HAP-1 (cell line): ENCODE data around the gene PPARA.

Experiments
- DNase-seq, 2 experiments: peaks; one replicate each; pipeline ENCODE4 v3.0.0-alpha.2; 2016 to 2020; ENCODE audit warnings: low spot score in 2 of 2
- H3K27me3 ChIP-seq: fragments of 250-450 bp; sonication (Bioruptor Pico); 2 replicates; pipeline ENCODE4 v1.5.1; 2020; ENCODE audit warnings: low read depth, mild to moderate bottlenecking, moderate library complexity
- H3K36me3 ChIP-seq: fragments of 250-450 bp; sonication (Bioruptor Pico); replicated peaks from 2 replicates; pipeline ENCODE4 v1.5.1; 2020; ENCODE audit warnings: mild to moderate bottlenecking
- H3K4me1 ChIP-seq: fragments of 250-450 bp; sonication (Bioruptor Pico); 2 replicates; pipeline ENCODE4 v1.5.1; 2020; ENCODE audit warnings: mild to moderate bottlenecking
- H3K4me3 ChIP-seq: fragments of 250-450 bp; sonication (Bioruptor Pico); 2 replicates; pipeline ENCODE4 v1.5.1; 2020; ENCODE audit warnings: mild to moderate bottlenecking, moderate library complexity
- H3K9me3 ChIP-seq: fragments of 250-450 bp; sonication (Bioruptor Pico); 2 replicates; pipeline ENCODE4 v1.5.1; 2020; ENCODE audit warnings: mild to moderate bottlenecking, moderate library complexity
- in situ Hi-C: fragments of 300-500 bp; cut with MboI; formaldehyde crosslinking; loops from 3 replicates; pipeline ENCODE4 v1.14.3; 2020; ENCODE audit warnings: low sequenced_read_pairs, inconsistent platforms, mixed read lengths

PPARA gene

DNA sequence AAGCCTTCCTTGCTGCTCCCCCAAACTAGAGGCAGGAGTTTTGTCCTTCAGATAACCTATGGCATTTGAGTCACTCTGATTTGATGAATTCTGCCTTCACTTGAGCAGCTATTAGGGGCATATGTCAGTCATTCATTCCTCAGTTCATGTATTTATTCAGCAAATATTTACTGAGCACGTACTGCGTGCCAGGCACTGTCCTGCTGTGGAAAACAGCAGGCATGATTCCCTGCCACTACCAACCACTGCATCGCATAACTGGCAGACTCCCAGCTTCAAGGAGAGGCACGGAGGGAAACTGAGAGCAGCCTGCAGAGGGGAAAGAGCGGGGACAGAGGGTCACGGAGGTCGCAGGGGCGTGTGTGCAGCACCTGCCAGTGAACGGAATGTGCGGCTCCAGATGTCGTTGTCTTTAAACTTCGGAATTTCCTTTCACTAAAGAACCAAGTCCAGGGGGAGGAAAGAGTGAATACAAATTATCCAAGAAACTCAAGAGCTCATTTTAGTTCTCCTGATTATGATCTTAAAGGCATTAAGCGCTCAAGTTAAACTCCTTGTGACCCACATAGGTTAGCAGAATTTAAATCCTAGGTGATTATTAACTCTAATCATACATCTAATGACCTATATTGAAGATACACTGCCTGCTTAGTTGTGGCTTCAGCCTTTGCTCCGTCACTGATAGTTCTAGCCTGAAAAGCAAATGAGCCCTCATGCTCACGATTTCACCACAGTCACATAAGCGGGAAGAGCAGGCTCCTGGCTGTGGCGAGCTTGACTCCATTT lies 12.6 kb downstream of the PPARA start:
- in situ Hi-C loops = no loop called here
- Histone ChIP-seq H3K27me3 (no peaks in the 10 kb centered on the region), H3K4me3 (no peak overlapping the region), H3K36me3 (no peaks in the 10 kb centered on the region), H3K4me1 (no peaks in the 10 kb centered on the region), H3K9me3 (no peaks in the 10 kb centered on the region)
- DNase-seq = no peak

DNA sequence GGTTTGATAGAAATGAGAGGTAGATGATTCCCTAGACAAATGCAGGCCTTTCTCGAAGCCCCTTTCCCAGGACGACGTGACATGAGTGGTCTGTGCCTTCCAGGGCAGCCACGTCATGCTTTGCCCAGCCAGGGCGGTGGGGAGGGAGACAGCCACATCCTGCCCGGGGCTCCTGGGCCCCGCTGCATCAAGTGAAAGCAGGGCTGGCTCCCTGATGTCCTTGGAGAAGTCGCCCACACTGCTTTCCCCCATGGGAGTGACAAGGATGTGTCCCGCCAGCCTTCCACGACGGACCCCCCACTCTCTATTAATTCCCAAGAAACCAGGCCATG lies 13.2 kb downstream of the PPARA start:
- H3K27me3 ChIP-seq = no peaks in the 10 kb centered on the region
- no peaks in the 10 kb centered on the region for H3K4me1 ChIP-seq
- no peak overlapping the region for H3K4me3 ChIP-seq
- H3K36me3 ChIP-seq = no peaks in the 10 kb centered on the region
- no peak for DNase-seq
- in situ Hi-C loops = no loop called here
- H3K9me3 ChIP-seq = no peaks in the 10 kb centered on the region

DNA sequence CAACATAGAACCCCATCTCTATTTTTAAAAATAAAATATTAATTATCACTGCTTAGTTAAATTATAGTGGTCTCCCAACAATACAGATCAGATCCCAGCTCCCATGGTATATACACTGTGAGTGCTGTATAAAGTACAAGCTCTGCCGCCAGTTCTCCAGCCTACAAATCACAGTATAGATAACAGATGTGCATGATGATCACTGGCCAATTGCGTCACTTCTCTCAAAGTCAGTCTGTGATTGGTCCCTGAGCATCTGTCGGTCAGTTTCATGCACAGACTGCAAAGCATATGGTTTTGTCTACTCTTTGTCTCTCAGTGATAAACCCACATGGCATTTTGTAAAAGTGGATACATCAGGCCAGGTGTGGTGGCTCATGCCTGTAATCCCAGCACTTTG lies 15.7 kb downstream of the PPARA start:
- in situ Hi-C loops = no loop called here
- H3K36me3 ChIP-seq = no peaks in the 10 kb centered on the region
- no peaks in the 10 kb centered on the region for H3K27me3 ChIP-seq
- no peaks in the 10 kb centered on the region for H3K4me1 ChIP-seq
- H3K4me3 ChIP-seq = no peak overlapping the region
- H3K9me3 ChIP-seq = no peaks in the 10 kb centered on the region
- DNase-seq = no peak

DNA sequence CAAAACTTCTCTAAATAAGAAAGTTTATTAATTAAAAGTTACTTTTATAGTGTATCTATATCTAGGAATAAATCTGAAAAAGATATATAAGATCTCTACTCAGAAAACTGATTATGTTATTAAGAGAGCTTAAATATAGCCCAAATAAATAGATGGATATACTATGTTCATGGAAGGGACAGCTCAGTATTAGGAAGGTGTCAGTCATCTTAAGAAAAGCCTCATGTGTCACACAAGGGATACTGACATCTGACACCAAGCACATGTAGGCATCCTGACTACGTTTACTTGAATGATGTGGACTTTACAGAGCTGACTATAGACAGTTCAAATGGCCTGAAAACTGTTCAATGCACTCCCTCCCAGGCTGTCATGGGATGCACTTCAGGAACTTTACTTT lies 19.3 kb downstream of the PPARA start:
- DNase-seq = no peak
- in situ Hi-C loops = no loop called here
- no peaks in the 10 kb centered on the region for H3K4me1 ChIP-seq
- no peaks in the 10 kb centered on the region for H3K9me3 ChIP-seq
- H3K36me3 ChIP-seq = no peaks in the 10 kb centered on the region
- H3K27me3 ChIP-seq = no peaks in the 10 kb centered on the region
- no peak overlapping the region for H3K4me3 ChIP-seq

DNA sequence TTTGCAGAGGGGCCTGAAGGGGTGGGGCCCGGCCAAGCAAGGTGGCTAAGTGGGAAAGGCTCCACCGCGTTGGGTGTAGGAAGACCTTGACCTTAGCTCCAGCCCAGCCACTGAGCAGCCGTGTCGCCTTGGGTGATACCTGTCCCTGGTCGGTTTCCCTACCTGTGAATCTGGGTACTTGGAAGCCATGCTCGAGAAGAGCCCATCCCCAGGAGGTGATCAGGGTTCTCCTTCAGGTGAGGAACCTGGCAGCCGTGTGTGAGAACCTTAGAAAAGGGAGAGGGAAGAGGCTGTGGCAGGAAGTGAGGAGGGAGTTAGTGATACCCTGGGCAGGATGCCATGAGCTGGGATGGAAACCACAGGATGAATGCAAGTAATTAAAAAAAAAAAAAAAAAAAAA lies 21.6 kb downstream of the PPARA start:
- Histone ChIP-seq H3K4me1 (no peaks in the 10 kb centered on the region), H3K36me3 (no peaks in the 10 kb centered on the region), H3K27me3 (no peaks in the 10 kb centered on the region), H3K9me3 (no peaks in the 10 kb centered on the region), H3K4me3 (no peak overlapping the region)
- no peak for DNase-seq
- in situ Hi-C loops = no loop called here

DNA sequence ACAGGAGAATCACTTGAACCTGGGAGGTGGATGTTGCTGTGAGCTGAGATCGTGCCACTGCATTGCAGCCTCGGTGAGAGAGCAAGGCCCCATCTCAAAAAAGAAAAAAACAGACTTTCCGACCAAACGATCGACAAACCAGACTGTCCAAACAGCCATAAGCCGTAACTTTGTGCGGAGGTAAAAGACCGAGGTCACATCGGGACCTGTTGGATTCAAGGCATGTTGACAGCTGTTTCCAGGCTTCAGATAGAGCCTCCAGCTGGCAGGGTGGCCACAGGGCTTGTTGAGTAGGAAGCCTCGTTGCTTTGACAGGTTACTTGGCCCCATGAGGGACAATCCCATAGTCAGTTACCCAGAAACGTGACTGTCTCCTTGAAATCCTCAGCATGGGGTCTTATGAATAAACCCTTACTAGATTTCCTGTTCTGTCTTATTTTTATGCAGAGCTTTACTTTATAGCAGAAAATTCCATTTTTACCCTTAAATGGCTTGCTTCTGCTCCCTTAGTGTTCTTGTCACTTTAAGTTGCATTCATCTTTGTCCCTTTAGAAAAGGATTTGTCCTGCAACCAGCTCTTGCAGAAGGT lies 22.3 kb downstream of the PPARA start:
- no peak for DNase-seq
- in situ Hi-C loops = no loop called here
- Histone ChIP-seq H3K4me3 (no peak overlapping the region), H3K4me1 (no peaks in the 10 kb centered on the region), H3K9me3 (no peaks in the 10 kb centered on the region), H3K36me3 (no peaks in the 10 kb centered on the region), H3K27me3 (no peaks in the 10 kb centered on the region)

DNA sequence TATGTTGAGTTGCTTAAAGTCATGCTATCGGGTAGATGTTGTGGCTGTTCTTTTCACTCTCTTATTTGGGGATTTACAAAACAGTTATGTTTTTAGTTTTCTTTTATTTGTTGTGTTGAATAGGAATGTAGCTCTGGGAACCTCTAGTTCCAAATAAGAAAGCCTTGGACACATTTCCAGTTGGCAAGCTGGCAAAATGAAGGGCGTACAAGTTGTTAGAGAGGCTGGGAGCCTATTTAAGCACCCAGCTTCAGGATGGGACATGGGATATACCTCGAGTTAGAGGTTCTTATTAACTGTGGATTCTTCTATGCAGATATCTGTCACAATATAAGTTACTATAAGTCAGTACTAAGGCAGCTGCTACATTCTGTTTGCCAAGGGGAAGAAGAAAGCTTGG lies 22.8 kb downstream of the PPARA start:
- Histone ChIP-seq H3K9me3 (no peaks in the 10 kb centered on the region), H3K27me3 (no peaks in the 10 kb centered on the region), H3K4me3 (no peak overlapping the region), H3K36me3 (no peaks in the 10 kb centered on the region), H3K4me1 (no peaks in the 10 kb centered on the region)
- in situ Hi-C loops = no loop called here
- no peak for DNase-seq

DNA sequence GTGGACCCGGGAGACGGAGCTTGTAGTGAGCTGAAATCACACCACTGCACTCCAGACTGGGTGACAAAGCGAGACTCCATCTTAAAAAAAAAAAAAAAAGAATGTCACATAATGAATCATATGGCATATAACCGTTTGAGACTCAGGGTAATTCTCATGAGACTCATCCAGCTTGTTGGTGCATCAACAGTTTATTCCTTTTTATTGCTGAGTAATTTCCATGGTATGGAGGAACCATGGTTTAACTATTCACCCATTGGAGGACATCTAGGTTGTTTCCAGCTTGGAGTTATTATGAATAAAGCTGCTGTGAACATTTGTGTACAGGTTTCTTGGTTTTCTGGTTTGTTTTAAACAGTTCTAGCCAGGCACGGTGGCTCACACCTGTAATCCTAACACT lies 25.3 kb downstream of the PPARA start:
- no peaks in the 10 kb centered on the region for H3K27me3 ChIP-seq
- in situ Hi-C loops = no loop called here
- DNase-seq = no peak
- no peaks in the 10 kb centered on the region for H3K36me3 ChIP-seq
- H3K4me1 ChIP-seq = no peaks in the 10 kb centered on the region
- no peak overlapping the region for H3K4me3 ChIP-seq
- H3K9me3 ChIP-seq = peaks cover 13% of the 10 kb centered on the region; the same call in 1 of the 2 replicates

DNA sequence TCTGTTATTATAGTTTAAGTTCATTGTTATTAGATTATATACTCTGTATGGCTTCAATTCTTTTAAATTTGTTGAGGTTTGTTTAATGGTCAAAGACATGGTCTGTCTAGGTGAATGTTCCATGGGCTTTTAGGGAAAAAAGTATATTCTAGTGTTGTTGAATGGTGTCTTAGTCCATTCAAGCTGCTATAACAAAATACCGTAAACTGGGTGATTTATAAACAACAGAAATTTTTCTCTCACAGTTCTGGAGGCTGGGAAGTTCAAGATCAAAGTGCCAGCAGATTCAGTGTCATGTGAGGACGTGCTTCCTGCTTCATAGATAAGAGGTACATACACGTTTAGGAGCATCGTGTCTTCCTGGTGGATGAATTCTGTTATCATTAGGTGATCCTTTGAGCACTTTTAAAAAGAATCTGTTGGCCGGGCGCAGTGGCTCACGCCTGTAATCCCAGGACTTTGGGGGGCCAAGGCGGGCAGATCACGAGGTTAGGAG lies 26.2 kb downstream of the PPARA start:
- Histone ChIP-seq H3K36me3 (no peaks in the 10 kb centered on the region), H3K9me3 (peaks cover 16% of the 10 kb centered on the region; the same call in 1 of the 2 replicates), H3K4me1 (no peaks in the 10 kb centered on the region), H3K27me3 (no peaks in the 10 kb centered on the region), H3K4me3 (no peak overlapping the region)
- in situ Hi-C loops = no loop called here
- no peak for DNase-seq

DNA sequence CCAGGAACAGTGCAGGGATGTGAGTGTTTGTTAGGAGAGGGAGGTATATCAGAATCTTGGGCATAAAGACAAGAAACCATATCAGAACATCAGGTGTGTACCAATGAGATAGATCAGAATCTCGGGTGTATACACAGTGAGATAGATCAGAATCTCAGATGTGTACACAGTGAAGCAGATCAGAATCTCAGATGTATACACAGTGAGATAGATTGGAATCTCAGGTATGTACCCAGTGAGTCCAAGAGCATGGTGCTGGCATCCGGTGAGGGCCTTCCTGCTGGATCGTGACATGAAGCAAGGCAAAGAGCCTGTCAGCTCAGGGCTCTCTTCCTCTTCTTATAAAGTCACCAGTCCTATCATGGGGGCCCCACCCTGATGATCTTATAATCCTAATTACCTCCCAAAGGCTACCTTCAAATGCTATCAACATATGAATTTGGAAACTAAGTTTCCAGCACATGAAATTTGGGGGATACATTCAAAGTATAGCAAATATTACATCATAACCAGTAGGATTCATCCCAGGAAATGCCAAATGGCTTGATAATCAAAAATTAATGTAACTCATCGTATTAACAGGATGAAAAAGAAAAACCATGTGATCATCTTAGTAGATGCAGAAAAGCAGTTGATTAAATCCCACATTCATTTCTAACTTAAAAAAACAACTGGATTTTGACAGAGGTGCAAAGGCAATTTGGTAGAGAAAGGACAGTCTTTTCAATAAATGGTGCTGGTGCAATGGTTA lies 28.6 kb downstream of the PPARA start:
- Histone ChIP-seq H3K9me3 (peaks cover 16% of the 10 kb centered on the region; the same call in 1 of the 2 replicates), H3K36me3 (no peaks in the 10 kb centered on the region), H3K4me1 (no peaks in the 10 kb centered on the region), H3K4me3 (no peak overlapping the region), H3K27me3 (no peaks in the 10 kb centered on the region)
- DNase-seq = no peak
- in situ Hi-C loops = no loop called here

DNA sequence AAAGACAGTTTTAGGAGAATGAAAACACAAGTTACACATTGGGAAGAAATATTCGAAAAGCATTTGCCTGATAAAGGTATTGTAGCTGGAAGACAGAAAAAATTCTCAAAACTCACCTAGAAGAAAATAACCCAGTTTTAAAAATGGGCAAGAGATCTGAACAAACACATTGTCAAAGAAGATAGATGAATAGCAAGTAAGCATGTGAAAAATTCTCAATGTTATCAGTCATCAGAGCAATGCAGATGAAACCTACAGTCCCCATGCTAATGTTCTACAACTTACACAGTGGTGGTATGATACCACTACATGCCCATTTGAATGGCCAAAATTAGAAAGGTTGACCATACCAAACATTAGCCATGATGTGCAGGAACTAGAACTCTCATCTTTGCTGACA lies 29.4 kb downstream of the PPARA start:
- Histone ChIP-seq H3K9me3 (peaks cover 16% of the 10 kb centered on the region; the same call in 1 of the 2 replicates), H3K27me3 (no peaks in the 10 kb centered on the region), H3K36me3 (no peaks in the 10 kb centered on the region), H3K4me3 (no peak overlapping the region), H3K4me1 (no peaks in the 10 kb centered on the region)
- DNase-seq = no peak
- in situ Hi-C loops = no loop called here

DNA sequence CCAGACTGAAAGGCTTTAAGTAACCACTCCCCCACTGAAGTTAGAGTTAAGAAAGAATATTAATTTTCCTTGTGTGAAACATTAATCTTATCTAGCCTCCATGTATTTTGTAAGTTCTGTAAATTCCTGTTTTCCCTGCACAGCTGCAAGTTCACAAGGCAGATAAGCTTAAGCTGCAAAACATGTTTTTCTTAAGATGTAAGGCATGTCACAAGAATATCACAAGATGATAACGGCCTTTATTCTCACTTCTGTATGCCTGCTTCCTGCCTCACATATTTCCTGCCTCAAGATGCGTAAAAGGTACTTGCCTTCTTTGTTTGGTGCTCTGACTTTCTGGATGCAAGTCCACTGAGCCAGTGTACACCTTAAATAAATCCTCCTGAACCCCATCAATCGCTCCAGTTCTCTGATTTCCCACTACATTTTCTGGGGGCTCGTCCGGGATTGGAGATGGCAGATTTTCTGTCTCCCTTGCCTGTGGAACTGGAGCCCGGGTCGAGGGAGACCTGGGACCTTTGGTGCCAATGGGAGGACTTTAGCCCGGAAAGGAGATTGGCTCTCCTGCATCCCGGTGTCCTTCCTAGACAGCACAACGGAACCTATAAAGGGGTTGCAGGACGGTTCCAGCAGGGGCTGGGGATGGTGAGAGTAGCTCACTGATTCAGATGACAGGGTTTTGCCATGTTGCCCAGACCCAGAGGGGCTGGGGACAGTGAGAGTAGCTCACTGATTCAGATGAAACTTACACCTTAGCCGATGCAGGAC lies 30.2 kb downstream of the PPARA start:
- Histone ChIP-seq H3K36me3 (no peaks in the 10 kb centered on the region), H3K9me3 (peaks cover 16% of the 10 kb centered on the region; the same call in 1 of the 2 replicates), H3K4me1 (no peaks in the 10 kb centered on the region), H3K27me3 (no peaks in the 10 kb centered on the region), H3K4me3 (no peak overlapping the region)
- in situ Hi-C loops = no loop called here
- DNase-seq = no peak

DNA sequence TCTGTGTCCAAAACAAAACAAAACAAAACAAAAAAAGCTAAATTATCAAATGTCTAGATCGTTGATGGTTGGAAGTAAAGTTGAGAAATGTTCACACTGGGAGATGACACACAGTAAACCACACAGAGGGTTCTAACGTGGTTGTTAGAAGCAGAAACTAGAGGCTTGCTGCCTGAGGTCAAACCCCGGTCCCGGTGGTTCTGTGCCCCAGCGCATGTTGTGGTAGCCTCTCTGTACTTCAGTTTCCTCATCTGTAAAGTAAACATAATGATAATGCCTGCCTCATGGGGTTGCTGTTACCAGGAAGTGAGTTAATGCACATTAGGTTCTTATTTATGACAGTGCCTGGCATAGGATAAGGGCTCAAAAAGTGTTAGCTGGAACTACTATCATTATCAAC lies 33.4 kb downstream of the PPARA start:
- no peaks in the 10 kb centered on the region for H3K4me1 ChIP-seq
- in situ Hi-C loops = no loop called here
- H3K27me3 ChIP-seq = no peaks in the 10 kb centered on the region
- H3K9me3 ChIP-seq = peaks cover 16% of the 10 kb centered on the region; the same call in 1 of the 2 replicates
- no peak for DNase-seq
- no peak overlapping the region for H3K4me3 ChIP-seq
- no peaks in the 10 kb centered on the region for H3K36me3 ChIP-seq
